GM11168 (cell line): ENCODE data around the gene SLC28A3.
"Not testable (repeated sequence)": the region's sequence is repeated elsewhere in the genome, so short reads cannot be mapped to it uniquely, and the experiment has no call there.

Source experiments
- in situ Hi-C: fragments of 300-500 bp; cut with MboI; formaldehyde crosslinking; loops from one replicate; pipeline ENCODE4 v1.12.0; 2022; ENCODE audit warnings: low sequenced_read_pairs; ENCODE audit not compliant: unreplicated experiment

The SLC28A3 gene, protein sequence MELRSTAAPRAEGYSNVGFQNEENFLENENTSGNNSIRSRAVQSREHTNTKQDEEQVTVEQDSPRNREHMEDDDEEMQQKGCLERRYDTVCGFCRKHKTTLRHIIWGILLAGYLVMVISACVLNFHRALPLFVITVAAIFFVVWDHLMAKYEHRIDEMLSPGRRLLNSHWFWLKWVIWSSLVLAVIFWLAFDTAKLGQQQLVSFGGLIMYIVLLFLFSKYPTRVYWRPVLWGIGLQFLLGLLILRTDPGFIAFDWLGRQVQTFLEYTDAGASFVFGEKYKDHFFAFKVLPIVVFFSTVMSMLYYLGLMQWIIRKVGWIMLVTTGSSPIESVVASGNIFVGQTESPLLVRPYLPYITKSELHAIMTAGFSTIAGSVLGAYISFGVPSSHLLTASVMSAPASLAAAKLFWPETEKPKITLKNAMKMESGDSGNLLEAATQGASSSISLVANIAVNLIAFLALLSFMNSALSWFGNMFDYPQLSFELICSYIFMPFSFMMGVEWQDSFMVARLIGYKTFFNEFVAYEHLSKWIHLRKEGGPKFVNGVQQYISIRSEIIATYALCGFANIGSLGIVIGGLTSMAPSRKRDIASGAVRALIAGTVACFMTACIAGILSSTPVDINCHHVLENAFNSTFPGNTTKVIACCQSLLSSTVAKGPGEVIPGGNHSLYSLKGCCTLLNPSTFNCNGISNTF

DNA sequence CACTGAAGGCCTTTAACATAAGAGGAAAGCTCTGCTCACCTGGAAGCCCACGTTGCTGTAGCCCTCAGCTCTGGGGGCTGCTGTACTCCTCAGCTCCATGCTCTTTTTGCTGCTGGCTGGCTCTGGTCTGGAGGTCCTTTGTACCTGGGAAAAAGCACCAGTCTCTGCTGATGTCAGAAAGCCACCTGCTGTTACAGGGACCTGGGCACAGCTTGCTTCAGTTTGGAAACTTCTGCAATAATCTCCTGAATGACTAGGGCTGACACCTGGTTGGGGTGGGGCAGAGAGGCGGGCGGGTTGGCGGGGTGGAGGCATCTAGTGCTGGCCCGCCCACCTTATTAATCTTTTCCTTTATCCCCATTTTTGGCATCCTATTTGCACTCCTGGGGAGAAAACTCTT lies at the start of gene SLC28A3:
Gene SLC28A3, minus strand, starts transcription at position 224 of the 400 bp plus-strand sequence. Its CDS starts 125 bp downstream, at position 99.
- in situ Hi-C loops = no loop called here

DNA sequence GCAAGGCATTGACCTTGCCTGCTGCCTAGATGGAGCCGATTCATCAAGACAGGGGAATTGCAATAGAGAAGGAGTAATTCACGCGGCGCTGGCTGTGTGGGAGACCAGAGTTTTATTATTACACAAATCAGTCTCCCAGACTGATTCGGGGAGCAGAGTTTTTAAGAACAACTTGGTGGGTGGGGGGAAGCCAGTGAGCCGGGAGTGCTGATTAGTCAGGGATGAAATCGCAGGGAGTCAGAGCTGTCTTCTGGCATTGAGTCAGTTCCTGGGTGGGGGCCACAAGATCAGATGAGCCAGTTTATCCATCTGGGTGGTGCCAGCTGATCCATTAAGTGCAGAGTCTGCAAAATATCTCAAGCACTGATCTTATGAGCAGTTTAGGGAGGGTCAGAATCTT lies 49.7 kb upstream of the SLC28A3 start:
- in situ Hi-C loops = not testable (repeated sequence)

DNA sequence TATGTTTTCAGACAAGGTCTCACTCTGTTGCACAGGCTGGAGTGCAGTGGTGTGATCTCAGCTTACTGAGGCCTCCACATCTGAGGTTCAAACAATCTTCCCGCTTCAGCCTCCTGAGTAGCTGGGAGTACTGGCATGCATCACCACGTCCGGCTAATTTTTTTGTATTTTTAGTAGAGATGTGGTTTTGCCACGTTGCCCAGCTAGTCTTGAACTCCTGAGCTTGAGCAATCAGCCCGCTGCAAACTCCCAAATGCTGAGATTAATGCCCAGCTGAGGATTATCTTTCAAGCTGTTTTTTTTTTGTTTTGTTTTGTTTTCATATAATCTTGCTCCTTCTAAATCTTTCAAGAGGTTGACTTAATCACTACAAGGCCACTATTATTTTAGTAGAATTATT lies 47.3 kb upstream of the SLC28A3 start:
- in situ Hi-C loops = no loop called here

DNA sequence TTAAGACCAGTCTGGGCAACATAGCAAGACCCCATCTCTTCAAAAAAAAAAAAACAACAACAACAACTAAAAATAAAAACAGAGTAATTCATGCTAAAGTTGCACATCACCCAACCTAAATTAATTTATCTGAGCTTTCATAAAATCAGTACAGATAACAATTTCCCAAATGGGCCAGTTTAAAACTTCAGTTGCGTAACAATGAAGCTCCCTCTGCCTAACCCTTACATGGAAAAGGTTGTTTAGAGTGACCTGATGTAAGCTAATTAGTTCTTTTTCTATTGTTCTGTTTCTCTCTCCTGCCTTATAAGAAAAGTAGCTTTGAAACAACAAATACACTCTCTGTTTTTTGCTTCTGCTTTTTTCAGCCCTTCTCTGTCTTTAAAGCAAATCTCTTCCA lies 46.2 kb upstream of the SLC28A3 start:
- in situ Hi-C loops = no loop called here

DNA sequence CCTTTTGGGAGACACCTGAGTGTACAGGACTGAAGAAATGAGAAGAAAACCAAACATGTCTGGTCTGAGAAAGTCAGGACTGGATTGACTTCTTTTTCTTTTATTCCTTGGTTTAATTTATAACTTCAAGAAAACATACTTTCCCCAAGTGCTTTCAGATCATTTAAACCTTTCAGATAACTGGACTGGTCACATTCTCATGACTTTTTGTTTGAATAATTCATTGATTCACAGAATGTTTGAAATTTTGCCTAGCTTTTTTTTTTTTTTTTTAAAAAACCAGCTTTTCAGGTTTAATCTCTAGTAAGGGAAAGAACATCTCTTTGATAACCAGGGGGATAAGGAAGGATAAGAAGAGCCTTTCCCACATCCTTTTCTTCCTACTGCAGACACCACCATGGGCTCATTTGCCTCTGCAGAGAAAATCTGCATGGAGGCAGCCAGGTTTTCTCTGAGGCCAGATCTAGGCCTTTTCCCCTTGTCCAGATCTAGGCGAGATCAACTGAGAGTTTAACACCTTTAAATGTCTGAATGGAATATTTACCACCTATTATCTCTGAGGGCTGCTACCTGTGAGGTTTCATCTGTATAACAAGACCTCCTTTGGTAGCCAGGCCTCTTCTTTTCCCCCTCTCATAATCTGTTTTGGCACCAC lies 45.0 kb upstream of the SLC28A3 start:
- in situ Hi-C loops = no loop called here

DNA sequence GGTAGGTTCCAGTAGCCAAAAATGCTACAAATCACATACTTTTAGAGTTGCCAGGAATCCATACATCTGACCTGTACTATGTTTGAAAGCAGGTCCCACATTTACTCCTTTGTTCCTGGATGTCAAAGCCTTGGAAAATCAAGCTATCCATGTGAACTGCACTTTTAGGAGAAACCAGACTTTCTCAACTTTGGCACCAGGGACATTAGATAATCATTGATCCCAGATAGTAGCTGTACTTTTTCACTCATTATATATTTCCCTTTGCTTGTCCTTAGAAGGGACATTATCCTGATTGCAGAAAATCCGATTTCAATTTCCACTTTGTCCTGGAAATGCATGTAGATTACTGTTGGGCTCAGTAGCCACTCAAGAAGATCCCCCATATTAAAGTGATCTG lies 44.1 kb upstream of the SLC28A3 start:
- in situ Hi-C loops = no loop called here

DNA sequence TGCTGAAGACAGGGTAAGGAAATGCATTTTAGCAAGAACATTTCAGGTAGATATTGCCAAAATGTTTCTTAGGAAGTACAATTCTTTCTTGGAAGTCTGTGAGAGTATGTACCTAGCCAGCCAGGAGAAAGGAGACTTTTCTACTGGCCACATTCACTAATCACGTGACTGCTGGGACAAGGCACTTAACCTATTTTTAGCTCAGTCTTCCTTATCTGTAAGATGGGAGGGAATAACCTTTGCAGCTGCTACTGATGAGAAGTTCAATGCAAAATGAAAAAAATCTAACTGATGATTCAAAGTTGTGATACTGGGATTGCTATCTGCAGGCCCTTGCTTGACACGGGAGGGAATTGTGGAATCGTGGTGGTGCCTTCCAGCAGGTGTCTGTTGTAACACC lies 42.6 kb upstream of the SLC28A3 start:
- in situ Hi-C loops = no loop called here

DNA sequence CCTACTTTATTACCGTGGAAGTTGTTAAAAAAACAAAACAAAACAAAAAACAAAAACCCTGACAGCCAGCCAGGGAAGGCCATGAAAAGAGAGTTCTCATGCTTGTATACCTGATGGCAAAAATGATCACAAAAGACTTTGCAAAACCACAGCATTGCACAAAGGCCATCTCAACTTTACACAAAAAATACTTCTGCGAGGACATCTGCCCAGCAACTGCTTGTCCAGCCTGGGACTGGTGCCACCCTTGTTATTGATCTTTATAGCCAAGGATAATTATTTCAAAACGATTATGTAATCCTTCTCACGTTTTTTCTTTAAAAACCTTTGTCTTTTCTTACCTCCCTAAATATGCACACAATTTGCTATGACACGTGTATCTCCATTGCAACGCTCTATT lies 42.2 kb upstream of the SLC28A3 start:
- in situ Hi-C loops = no loop called here

DNA sequence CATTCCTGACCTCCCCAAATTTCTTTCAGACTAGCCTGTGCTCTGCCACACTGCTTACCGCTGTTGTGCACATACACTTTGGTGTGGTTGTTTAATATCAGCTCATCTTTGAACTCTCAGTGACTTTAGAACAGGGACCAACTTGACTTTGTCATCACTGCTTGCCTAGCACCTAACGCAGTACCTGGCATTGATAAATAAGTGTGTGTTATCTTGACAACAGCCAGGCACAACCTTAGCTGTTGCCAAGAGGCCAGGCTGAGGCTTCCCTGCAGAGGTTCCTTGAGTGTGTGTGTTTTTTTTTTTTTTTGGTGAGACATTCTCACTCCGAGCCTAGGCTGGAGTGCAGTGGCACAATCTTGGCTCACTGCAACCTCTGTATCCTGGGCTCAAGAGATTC lies 41.0 kb upstream of the SLC28A3 start:
- in situ Hi-C loops = no loop called here

DNA sequence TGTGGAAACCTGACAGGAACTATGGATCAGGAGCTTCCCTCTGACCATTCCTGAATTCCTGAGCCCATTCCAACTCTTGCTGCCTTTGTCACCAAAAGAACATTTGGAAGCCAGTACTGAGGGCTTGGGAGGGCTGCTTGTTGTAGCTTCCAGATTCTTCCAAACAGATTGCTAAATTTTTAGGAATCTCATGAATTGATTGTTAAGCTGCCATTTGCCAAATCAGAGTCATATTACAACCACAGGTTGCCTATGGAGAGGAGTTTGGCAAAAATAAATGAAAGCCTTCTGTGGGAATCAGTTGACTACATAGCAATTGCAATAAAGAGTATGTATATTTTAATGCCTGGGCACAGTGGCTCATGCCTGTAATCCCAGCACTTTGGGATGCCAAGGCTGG lies 39.2 kb upstream of the SLC28A3 start:
- in situ Hi-C loops = no loop called here

DNA sequence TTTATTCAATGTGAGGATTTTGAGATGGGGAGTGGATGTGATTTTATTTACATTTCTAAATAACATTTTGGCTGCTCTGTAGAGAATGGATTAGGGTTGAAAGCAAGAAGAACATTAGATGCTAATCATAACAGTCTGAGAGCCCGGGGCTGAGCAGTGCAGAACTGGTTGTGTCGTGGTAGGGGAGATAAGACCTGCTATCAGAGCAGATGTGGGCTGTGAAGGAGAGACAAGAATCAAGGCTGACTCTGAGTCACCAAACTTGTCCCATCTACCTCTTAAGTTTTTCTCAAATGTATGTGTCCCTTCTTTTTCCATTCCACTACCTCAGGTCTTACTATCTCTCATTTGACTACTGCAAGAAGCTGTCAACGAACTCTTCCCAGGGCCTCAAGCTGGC lies 35.4 kb upstream of the SLC28A3 start:
- in situ Hi-C loops = no loop called here

DNA sequence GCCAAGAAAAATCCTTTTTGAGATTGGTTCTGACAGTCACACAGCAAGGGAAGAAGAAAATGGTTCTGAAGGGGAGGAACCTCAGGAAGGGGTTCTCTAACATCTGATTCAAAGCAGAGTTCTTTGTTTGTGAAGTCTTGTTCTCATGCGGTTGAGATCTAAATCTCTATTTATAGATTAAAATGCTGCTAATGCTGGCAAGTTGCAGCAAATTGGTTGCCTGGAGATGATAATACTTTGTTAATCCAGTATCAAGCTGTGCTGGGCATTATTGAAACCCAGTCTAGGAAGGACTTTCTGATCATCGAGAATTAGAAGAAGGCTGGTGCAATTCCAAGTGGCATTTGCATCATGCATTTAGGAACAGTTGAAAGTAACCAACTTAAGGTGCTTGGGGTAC lies 34.0 kb upstream of the SLC28A3 start:
- in situ Hi-C loops = no loop called here

DNA sequence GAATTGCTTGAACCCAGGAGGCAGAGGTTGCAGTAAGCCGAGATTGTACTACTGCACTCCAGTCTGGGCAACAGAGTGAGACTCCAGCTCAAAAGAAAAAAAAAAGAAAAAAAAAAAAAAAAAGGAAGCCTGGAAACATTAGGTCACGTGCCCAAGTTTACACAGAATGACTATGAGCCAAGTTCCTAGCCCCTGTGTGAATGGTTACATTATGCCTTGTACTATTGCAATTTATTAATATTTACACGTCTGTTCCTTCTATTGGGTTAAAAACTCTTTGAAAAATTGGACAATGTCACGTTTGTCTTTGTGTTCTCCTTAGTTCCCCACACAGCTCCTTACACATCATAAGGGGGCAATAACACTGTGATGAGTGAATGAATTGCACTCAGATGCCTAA lies 33.5 kb upstream of the SLC28A3 start:
- in situ Hi-C loops = no loop called here

DNA sequence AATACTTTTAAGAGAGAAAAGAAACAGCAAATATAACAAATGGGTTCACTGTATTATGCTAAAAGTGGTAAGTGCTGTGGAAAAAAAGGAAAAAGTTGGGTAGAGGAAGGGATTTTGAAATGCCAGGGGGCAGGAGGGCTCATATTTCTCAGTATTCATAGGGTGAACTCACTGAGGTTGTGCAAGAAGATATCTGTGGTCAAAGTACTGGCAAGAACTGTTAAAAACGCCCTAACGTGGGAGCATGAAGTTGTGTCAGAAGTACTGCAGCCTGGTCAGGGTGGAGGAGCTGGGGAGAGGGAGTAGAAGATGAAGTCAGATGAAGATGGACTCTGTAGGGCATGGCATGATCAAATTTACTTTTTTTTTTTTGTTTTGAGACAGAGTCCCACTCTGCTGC lies 31.2 kb upstream of the SLC28A3 start:
- in situ Hi-C loops = no loop called here

DNA sequence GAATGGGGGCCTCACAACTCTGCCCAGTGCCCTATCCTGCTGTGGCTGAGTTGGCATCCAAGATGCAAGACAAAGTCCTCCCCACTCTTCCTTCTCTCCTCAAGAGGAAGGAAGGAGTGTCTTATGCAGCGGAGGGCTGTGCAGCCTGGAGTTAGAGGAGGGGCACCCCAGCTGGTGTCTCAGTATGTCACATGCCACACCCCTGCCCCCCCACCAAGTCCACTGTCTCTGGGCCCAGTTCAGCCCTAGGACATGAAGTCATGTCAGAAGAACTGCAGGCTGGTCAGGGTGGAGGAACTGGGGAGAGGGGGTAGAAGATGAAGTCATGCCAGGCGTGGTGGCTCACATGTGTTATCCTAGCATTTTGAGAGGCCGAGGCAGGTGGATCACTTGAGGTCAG lies 28.0 kb upstream of the SLC28A3 start:
- in situ Hi-C loops = no loop called here

DNA sequence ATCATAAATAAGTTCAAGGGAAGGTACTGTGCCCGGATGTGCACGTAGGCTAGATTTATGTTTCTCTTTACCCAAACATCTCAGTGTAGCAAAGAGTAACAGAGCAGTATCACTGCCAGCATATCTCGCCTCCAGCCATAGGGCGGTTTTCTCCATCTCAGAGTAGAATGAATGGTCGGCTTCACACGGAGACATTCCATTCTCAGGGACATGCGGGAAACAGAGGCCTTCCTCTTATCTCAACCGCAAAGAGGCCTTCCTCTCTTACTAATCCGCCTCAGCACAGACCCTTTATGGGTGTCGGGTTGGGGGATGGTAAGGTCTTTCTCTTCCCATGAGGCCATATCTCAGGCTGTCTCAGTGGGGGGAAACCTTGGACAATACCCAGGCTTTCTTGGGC lies 27.2 kb upstream of the SLC28A3 start:
- in situ Hi-C loops = not testable (repeated sequence)

DNA sequence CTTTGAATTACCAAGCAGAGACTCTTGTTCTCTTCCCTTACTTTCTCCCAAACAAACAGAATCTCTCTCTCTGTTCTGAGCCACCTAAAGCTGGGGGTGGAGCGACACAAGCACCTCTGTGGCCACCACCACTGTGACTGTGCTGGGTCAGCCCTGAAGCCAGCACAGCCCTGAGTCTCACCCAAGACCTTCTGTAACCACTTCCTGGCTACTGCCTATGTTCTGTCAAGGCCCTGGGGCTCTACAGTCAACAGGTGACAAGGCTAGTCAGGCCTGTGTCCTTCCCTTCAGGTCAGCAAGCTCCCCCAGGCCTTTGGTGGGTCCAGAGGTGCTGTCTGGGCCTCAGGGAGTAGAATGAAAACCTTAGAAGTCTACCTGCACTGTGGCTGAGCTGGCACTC lies 26.1 kb upstream of the SLC28A3 start:
- in situ Hi-C loops = no loop called here

DNA sequence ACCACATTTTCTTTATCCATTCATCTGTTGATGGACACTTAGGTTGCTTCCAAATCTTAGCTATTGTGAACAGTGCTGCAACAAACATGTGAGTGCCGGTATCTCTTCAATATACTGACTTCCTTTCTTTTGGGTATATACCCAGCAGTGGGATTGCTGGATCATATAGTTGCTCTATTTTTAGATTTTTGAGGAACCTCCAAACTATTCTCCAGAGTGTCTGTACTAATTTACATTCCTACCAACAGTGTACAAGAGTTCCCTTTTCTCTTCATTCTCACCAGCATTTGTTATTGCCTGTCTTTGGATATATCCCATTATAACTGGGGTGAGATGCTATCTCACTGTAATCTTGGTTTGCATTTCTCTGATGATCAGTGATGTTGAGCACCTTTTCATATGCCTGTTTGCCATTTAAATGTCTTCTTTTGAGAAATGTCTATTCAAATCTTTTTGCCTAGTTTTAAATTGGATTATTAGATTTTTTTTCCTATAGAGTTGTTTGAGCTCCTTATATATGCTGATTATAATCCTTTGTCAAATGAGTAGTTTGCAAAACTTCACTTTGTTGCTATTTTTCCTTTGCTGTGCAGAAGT lies 24.4 kb upstream of the SLC28A3 start:
- in situ Hi-C loops = not testable (repeated sequence)

DNA sequence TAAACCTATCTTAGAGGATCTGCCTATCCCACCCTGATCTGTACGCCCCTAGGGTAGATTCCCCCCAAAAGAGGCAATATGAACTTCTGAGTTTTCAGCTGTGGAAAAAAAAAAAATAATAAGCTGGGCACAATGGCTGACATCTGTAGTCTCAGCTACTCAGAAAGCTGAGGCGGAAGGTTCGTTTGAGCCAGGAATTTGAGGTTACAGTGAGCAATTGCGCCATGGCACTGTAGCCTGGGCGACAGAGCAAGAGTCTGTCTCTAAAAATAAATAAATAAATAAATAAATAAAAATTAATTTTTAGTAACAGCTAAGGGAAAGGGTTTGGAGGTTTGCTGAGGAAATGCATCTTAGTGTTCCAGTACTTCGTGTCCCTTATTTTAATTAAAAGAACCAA lies 21.1 kb upstream of the SLC28A3 start:
- in situ Hi-C loops = no loop called here

DNA sequence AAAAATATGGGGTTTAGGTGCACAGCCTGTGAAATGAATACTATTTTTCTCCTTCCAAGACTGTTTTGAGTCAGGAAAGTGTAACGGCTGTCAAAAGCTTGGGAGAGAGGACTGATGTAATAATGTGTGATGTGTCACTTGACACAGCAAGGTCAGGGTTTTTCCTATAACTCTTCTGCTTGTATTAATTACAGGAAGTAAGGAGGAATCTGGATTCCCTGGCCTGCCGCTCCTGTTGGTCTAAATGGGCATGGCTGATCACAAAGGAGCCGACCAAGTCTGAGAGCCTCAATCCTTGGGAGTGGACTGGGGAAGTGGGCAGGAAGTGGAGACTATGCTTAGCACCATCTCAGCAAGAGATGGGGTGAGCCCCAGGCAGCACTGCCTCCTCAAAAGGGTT lies 16.7 kb upstream of the SLC28A3 start:
- in situ Hi-C loops = no loop called here

DNA sequence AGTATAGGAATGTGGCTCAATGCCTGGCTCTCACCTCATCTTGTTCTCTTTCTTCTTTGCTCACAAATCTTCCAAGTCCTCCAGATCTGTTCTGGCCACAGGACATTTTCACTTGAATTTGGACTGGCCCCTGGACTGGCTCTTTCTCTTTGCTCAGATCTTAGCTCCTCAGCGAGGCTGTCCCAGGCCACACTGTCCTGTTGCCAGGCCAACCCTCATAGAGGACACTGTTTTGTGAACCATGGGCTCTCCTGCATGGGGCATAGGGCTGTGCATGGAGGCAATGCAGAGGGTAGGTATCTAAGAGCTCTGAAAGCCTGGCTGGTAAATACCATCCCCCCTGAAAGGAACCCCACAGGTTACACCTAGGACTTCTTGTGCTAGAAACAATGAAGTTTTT lies 13.5 kb upstream of the SLC28A3 start:
- in situ Hi-C loops = no loop called here
